Neutrophil (primary cell): ENCODE data around the gene RSPRY1.
"Not testable (repeated sequence)": the region's sequence is repeated elsewhere in the genome, so short reads cannot be mapped to it uniquely, and the experiment has no call there.

Experiments used
- H3K27ac ChIP-seq: fragments of 200-600 bp; sonication (generic); 2 replicates; pipeline ENCODE4 v1.5.1; 2016; ENCODE audit warnings: mild to moderate bottlenecking, moderate library complexity
- H3K27me3 ChIP-seq: fragments of 200-600 bp; sonication (generic); 2 replicates; pipeline ENCODE4 v1.6.0; 2016; ENCODE audit warnings: mild to moderate bottlenecking
- H3K36me3 ChIP-seq: fragments of 200-600 bp; sonication (generic); 2 replicates; pipeline ENCODE4 v1.5.1; 2017
- H3K4me1 ChIP-seq, 2 experiments: fragments of 200-600 bp in 1 of 2; sonication (generic) in 1 of 2; 1 replicate in 1 of 2; 2 replicates in 1 of 2; pipeline versions ENCODE4 v1.5.1 to v1.6.1; 2013 to 2016; ENCODE audit warnings: low read depth in 1 of 2, low read length in 1 of 2, mild to moderate bottlenecking in 1 of 2, moderate library complexity in 1 of 2; ENCODE audit not compliant: control insufficient read depth in 1 of 2, insufficient read depth in 1 of 2
- H3K4me3 ChIP-seq, 2 experiments: fragments of 200-600 bp in 1 of 2; sonication (generic) in 1 of 2; 1 replicate in 1 of 2; 2 replicates in 1 of 2; pipeline ENCODE4 v1.5.1; 2013 to 2016; ENCODE audit warnings: low read depth in 1 of 2, low read length in 1 of 2, mild to moderate bottlenecking in 1 of 2, moderate library complexity in 1 of 2
- H3K9me3 ChIP-seq: fragments of 200-600 bp; sonication (generic); 2 replicates; pipeline ENCODE4 v1.5.1; 2016
- CTCF ChIP-seq: fragments of 200-600 bp; sonication (generic); IDR thresholded peaks from 2 replicates; pipeline ENCODE4 v1.5.1; 2016; ENCODE audit warnings: antibody characterized with exemption

RSPRY1 gene

GRCh38 chr16:57194512-57194911 lies 8.4 kb downstream of the RSPRY1 start:
- Histone ChIP-seq H3K9me3 (no peaks in the 10 kb centered on the region), H3K36me3 (no peaks in the 10 kb centered on the region), H3K4me1 (no peaks in the 10 kb centered on the region), H3K4me3 (no peak overlapping the region), H3K27ac (no peak overlapping the region), H3K27me3 (no peaks in the 10 kb centered on the region)
- TF ChIP-seq CTCF: no peak

- Histone ChIP-seq H3K27ac (no peak overlapping the region), H3K4me1 (no peaks in the 10 kb centered on the region)
These were observed 10.2 kb downstream of the RSPRY1 start for GRCh38 chr16:57196286-57196685.

GRCh38 chr16:57196753-57197152 lies 10.6 kb downstream of the RSPRY1 start:
- H3K27ac ChIP-seq: no peak overlapping the region
- H3K36me3 ChIP-seq: no peaks in the 10 kb centered on the region
- no peaks in the 10 kb centered on the region for H3K27me3 ChIP-seq
- no peaks in the 10 kb centered on the region for H3K9me3 ChIP-seq
- H3K4me3 ChIP-seq: no peak overlapping the region
- TF ChIP-seq CTCF: no peak
- no peaks in the 10 kb centered on the region for H3K4me1 ChIP-seq

More at GRCh38 chr16:57196286-57196685, 10.2 kb downstream of the RSPRY1 start:
- no peak for TF ChIP-seq CTCF
- Histone ChIP-seq H3K36me3 (no peaks in the 10 kb centered on the region), H3K27me3 (no peaks in the 10 kb centered on the region), H3K4me3 (no peak overlapping the region), H3K9me3 (no peaks in the 10 kb centered on the region)

- not testable (repeated sequence) for H3K27ac ChIP-seq, H3K4me1 ChIP-seq
These were observed 14.2 kb downstream of the RSPRY1 start for GRCh38 chr16:57200321-57200720.

GRCh38 chr16:57200926-57201325 lies 14.8 kb downstream of the RSPRY1 start:
- H3K27ac ChIP-seq, H3K9me3 ChIP-seq, H3K4me3 ChIP-seq, H3K4me1 ChIP-seq, H3K27me3 ChIP-seq: not testable (repeated sequence)
- peaks cover 15% of the 10 kb centered on the region for H3K36me3 ChIP-seq

More at GRCh38 chr16:57200321-57200720, 14.2 kb downstream of the RSPRY1 start:
- H3K36me3 ChIP-seq, H3K4me3 ChIP-seq, H3K9me3 ChIP-seq, H3K27me3 ChIP-seq: not testable (repeated sequence)

- no peaks in the 10 kb centered on the region for H3K4me1 ChIP-seq
- no peak for TF ChIP-seq CTCF
- H3K27me3 ChIP-seq: no peaks in the 10 kb centered on the region
- no peak overlapping the region for H3K4me3 ChIP-seq
- H3K27ac ChIP-seq: no peak overlapping the region
- no peaks in the 10 kb centered on the region for H3K9me3 ChIP-seq
- peaks cover 28% of the 10 kb centered on the region for H3K36me3 ChIP-seq
These were observed 16.2 kb downstream of the RSPRY1 start for GRCh38 chr16:57202095-57202886.
